Neuronal stem cell (in vitro differentiated cells): ENCODE results near the gene FGD1.

Experiments
- DNase-seq: peaks from one replicate; pipeline ENCODE4 v3.0.0-alpha.2; 2013; ENCODE audit warnings: low spot score
- H2AFZ ChIP-seq: one replicate; pipeline ENCODE4 v1.6.1; 2013; ENCODE audit warnings: mild to moderate bottlenecking, low read length, inconsistent platforms
- H2AK5ac ChIP-seq: 2 replicates; pipeline ENCODE4 v1.6.1; 2013; ENCODE audit warnings: low read depth, mild to moderate bottlenecking, inconsistent platforms, low read length, moderate library complexity, mixed read lengths
- H2BK120ac ChIP-seq: 2 replicates; pipeline ENCODE4 v1.6.1; 2013; ENCODE audit warnings: low read depth, mild to moderate bottlenecking, inconsistent platforms, low read length, moderate library complexity, mixed read lengths
- H2BK12ac ChIP-seq: one replicate; pipeline ENCODE4 v1.6.1; 2013; ENCODE audit warnings: low read length, inconsistent platforms
- H2BK15ac ChIP-seq: 2 replicates; pipeline ENCODE4 v1.6.1; 2013; ENCODE audit warnings: mild to moderate bottlenecking, low read length, inconsistent platforms, mixed read lengths
- H2BK5ac ChIP-seq: one replicate; pipeline ENCODE4 v1.6.1; 2013; ENCODE audit warnings: inconsistent platforms, mild to moderate bottlenecking, low read length, moderate library complexity
- H3K14ac ChIP-seq: one replicate; pipeline ENCODE4 v1.6.1; 2013; ENCODE audit warnings: low read length, inconsistent platforms
- H3K18ac ChIP-seq: 2 replicates; pipeline ENCODE4 v1.6.1; 2013; ENCODE audit warnings: low read length, inconsistent platforms
- H3K23ac ChIP-seq: 2 replicates; pipeline ENCODE4 v1.6.1; 2013; ENCODE audit warnings: low read depth, mild to moderate bottlenecking, mixed read lengths, low read length, inconsistent platforms; ENCODE audit not compliant: poor library complexity
- H3K27ac ChIP-seq: replicated peaks from 3 replicates; pipeline ENCODE4 v1.5.1; 2013; ENCODE audit warnings: low read length, inconsistent platforms
- H3K27me3 ChIP-seq, 3 experiments: 2 replicates each; pipeline ENCODE4 v1.6.1; 2013; ENCODE audit warnings: low read length in 3 of 3, mild to moderate bottlenecking in 2 of 3, inconsistent platforms in 1 of 3, low read depth in 1 of 3, mixed read lengths in 1 of 3, moderate library complexity in 1 of 3; ENCODE audit not compliant: control insufficient read depth in 3 of 3, insufficient read depth in 3 of 3
- H3K36me3 ChIP-seq, 2 donors: replicated peaks in 1 of 2; 2 replicates each; pipeline ENCODE4 v1.6.1; 2013; ENCODE audit warnings: low read length in 2 of 2; ENCODE audit not compliant: control insufficient read depth in 2 of 2, insufficient read depth in 2 of 2
- H3K4ac ChIP-seq: 2 replicates; pipeline ENCODE4 v1.6.1; 2013; ENCODE audit warnings: inconsistent platforms, mild to moderate bottlenecking, low read length, moderate library complexity
- H3K4me1 ChIP-seq, 2 donors: 1 replicate in 1 of 2; 2 replicates in 1 of 2; pipeline ENCODE4 v1.6.1; 2013; ENCODE audit warnings: low read length in 2 of 2, low read depth in 1 of 2; ENCODE audit not compliant: control insufficient read depth in 2 of 2, insufficient read depth in 1 of 2
- H3K4me2 ChIP-seq: one replicate; pipeline ENCODE4 v1.6.1; 2013; ENCODE audit warnings: mild to moderate bottlenecking, low read length, inconsistent platforms; ENCODE audit not compliant: insufficient read depth, poor library complexity, severe bottlenecking
- H3K4me3 ChIP-seq, 2 donors: 2 replicates each; pipeline ENCODE4 v1.5.1; 2013; ENCODE audit warnings: low read length in 2 of 2, mild to moderate bottlenecking in 2 of 2, inconsistent platforms in 1 of 2, moderate library complexity in 1 of 2
- H3K79me1 ChIP-seq: one replicate; pipeline ENCODE4 v1.6.1; 2013; ENCODE audit warnings: low read depth, mild to moderate bottlenecking, inconsistent platforms, low read length, moderate library complexity
- H3K9ac ChIP-seq: one replicate; pipeline ENCODE4 v1.6.1; 2013; ENCODE audit warnings: mild to moderate bottlenecking, low read depth, low read length, inconsistent platforms; ENCODE audit not compliant: poor library complexity
- H3K9me3 ChIP-seq, 2 donors: replicated peaks in 1 of 2; 2 replicates each; pipeline versions ENCODE3 to v1.6.1; 2013; ENCODE audit warnings: low read length in 2 of 2, mild to moderate bottlenecking in 2 of 2, inconsistent platforms in 1 of 2, low read depth in 1 of 2, mixed read lengths in 1 of 2, moderate library complexity in 1 of 2; ENCODE audit not compliant: control insufficient read depth in 2 of 2, insufficient read depth in 1 of 2
- H4K8ac ChIP-seq: one replicate; pipeline ENCODE4 v1.6.1; 2013; ENCODE audit warnings: low read depth, mild to moderate bottlenecking, inconsistent platforms, low read length, moderate library complexity
- H4K91ac ChIP-seq: one replicate; pipeline ENCODE4 v1.6.1; 2013; ENCODE audit warnings: low read length, low read depth, mild to moderate bottlenecking, inconsistent platforms; ENCODE audit not compliant: poor library complexity
- WGBS, 2 donors: extraction: QIAGEN DNeasy Blood & Tissue Kit; methylation state at CpG; one replicate each; pipeline ENCODE4 v1.1.7; 2013; ENCODE audit warnings: missing lambda C conversion rate in 2 of 2, mixed read lengths in 1 of 2; ENCODE audit not compliant: insufficient read length in 2 of 2, insufficient replicate concordance in 1 of 2; ENCODE audit errors: extremely low coverage in 2 of 2; 5-methylcytosine and 5-hydroxymethylcytosine counted together

Gene FGD1

GRCh38 chrX:54435121-54435520 is 60.9 kb downstream of the FGD1 start:
- no peak overlapping the region for H2AK5ac ChIP-seq
- H3K14ac ChIP-seq = no peak overlapping the region
- H3K4ac ChIP-seq = no peak overlapping the region
- no peak overlapping the region for H2BK12ac ChIP-seq
- no peak overlapping the region for H4K91ac ChIP-seq
- no peak overlapping the region for H3K9ac ChIP-seq
- no peak overlapping the region for H4K8ac ChIP-seq
- no peaks in the 10 kb centered on the region for H3K4me1 ChIP-seq
- H3K27me3 ChIP-seq = no peaks in the 10 kb centered on the region
- H2BK120ac ChIP-seq = no peak overlapping the region
- H2BK5ac ChIP-seq = no peak overlapping the region
- H3K18ac ChIP-seq = no peak overlapping the region
- peak overlapping the region; percentile 63 for H2AFZ ChIP-seq
- no CpG with 5 or more reads among the region's 2 CpGs for WGBS, 2 donors
- H3K9me3 ChIP-seq = no peaks in the 10 kb centered on the region
- DNase-seq = no peak
- H3K79me1 ChIP-seq = no peaks in the 10 kb centered on the region
- H3K27ac ChIP-seq = no peak overlapping the region
- no peak overlapping the region for H2BK15ac ChIP-seq
- no peak overlapping the region for H3K4me2 ChIP-seq
- no peaks in the 10 kb centered on the region for H3K36me3 ChIP-seq
- no peak overlapping the region for H3K23ac ChIP-seq
- H3K4me3 ChIP-seq = no peak overlapping the region

DNA sequence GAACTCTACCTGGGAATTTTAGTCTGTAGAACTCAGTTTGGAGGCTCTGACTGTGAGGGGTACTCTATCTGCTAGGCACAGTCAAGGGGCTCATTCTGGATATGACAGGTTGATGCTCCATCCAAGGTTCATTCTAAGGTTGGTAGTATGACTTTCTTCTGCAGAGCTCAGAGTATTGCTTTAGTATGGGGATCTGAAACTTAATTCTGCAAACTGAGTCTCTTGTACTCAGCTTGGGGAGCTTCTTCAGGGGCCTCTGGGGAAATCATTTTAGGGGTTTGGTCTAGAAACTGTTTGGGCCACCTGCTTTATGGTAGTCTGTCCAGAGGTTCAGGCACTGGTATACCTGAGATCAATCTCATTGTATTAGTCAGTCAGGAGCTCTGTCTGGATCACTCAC is 65.5 kb downstream of the FGD1 start:
- Histone ChIP-seq H3K23ac (no peak overlapping the region), H2BK15ac (no peak overlapping the region), H3K9me3 (no peaks in the 10 kb centered on the region), H3K4me1 (no peaks in the 10 kb centered on the region), H3K27ac (no peak overlapping the region), H3K9ac (no peak overlapping the region), H3K18ac (no peak overlapping the region), H4K91ac (no peak overlapping the region), H3K36me3 (no peaks in the 10 kb centered on the region), H3K14ac (no peak overlapping the region), H3K4me2 (no peak overlapping the region), H2AK5ac (no peak overlapping the region), H4K8ac (no peak overlapping the region), H2AFZ (no peak overlapping the region), H2BK120ac (no peak overlapping the region), H2BK5ac (no peak overlapping the region), H3K79me1 (no peaks in the 10 kb centered on the region), H3K4me3 (no peak overlapping the region), H2BK12ac (no peak overlapping the region), H3K27me3 (no peaks in the 10 kb centered on the region), H3K4ac (no peak overlapping the region)
- no peak for DNase-seq

- H3K4me2 ChIP-seq = no peak overlapping the region
- no peaks in the 10 kb centered on the region for H3K9me3 ChIP-seq
- H2AFZ ChIP-seq = no peak overlapping the region
- no peak overlapping the region for H3K4ac ChIP-seq
- no peak overlapping the region for H4K8ac ChIP-seq
- H2AK5ac ChIP-seq = no peak overlapping the region
- no peak overlapping the region for H2BK12ac ChIP-seq
- no peak overlapping the region for H3K27ac ChIP-seq
- no peak for DNase-seq
- H3K36me3 ChIP-seq = no peaks in the 10 kb centered on the region
- H2BK5ac ChIP-seq = no peak overlapping the region
- no CpG with 5 or more reads among the region's 2 CpGs for WGBS, 2 donors
- no peak overlapping the region for H3K9ac ChIP-seq
- no peak overlapping the region for H4K91ac ChIP-seq
- H3K23ac ChIP-seq = no peak overlapping the region
- no peak overlapping the region for H2BK15ac ChIP-seq
- H3K79me1 ChIP-seq = no peaks in the 10 kb centered on the region
- no peaks in the 10 kb centered on the region for H3K27me3 ChIP-seq
- no peaks in the 10 kb centered on the region for H3K4me1 ChIP-seq
- no peak overlapping the region for H2BK120ac ChIP-seq
- H3K4me3 ChIP-seq = no peak overlapping the region
- H3K14ac ChIP-seq = no peak overlapping the region
- H3K18ac ChIP-seq = no peak overlapping the region
These were observed 68.1 kb downstream of the FGD1 start for GRCh38 chrX:54427837-54428424.

GRCh38 chrX:54423161-54423888 is 72.7 kb downstream of the FGD1 start:
- H4K8ac ChIP-seq = no peak overlapping the region
- H2BK120ac ChIP-seq = no peak overlapping the region
- no peak overlapping the region for H3K4me3 ChIP-seq
- no peaks in the 10 kb centered on the region for H3K36me3 ChIP-seq
- no peak overlapping the region for H2BK5ac ChIP-seq
- peak overlapping the region; percentile 29 for H2AFZ ChIP-seq
- no peak overlapping the region for H3K18ac ChIP-seq
- H3K9ac ChIP-seq = no peak overlapping the region
- WGBS, 2 donors = no CpG with 5 or more reads among the region's 14 CpGs
- H3K4ac ChIP-seq = no peak overlapping the region
- no peak overlapping the region for H2BK12ac ChIP-seq
- no peak overlapping the region for H4K91ac ChIP-seq
- no peak overlapping the region for H2BK15ac ChIP-seq
- H3K4me2 ChIP-seq = no peak overlapping the region
- DNase-seq = no peak
- no peak overlapping the region for H3K27ac ChIP-seq
- H3K14ac ChIP-seq = no peak overlapping the region
- H2AK5ac ChIP-seq = no peak overlapping the region
- no peaks in the 10 kb centered on the region for H3K9me3 ChIP-seq
- H3K79me1 ChIP-seq = no peaks in the 10 kb centered on the region
- no peak overlapping the region for H3K23ac ChIP-seq
- no peaks in the 10 kb centered on the region for H3K27me3 ChIP-seq
- H3K4me1 ChIP-seq = peaks cover 0 to 2% of the 10 kb centered on the region in 2 donors
